ENCODE results near the gene KRT86.
A peak's percentile ranks its signal among the peaks of the same experiment; 100 is the strongest.

KRT86 gene

GRCh38 chr12:52305921-52306705 is 31.7 kb downstream of the KRT86 start:
- peak in 1 of 2 experiments; percentile 6 for TF ChIP-seq CTCF (IDR thresholded peaks at IDR 0.05)
- Histone ChIP-seq H3K9me3 (no peaks in the 10 kb centered on the region), H3K27ac (no peak overlapping the region), H3K4me3 (no peak overlapping the region), H3K4me1 (peaks cover 0 to 20% (median 12%) of the 10 kb centered on the region in 4 donors), H3K36me3 (no peaks in the 10 kb centered on the region), H3K27me3 (no peaks in the 10 kb centered on the region)
- intact Hi-C loops (cut with DNase I; ENCODE audit: low total_unique reads): no loop called here
- DNase-seq: peak in 1 of 2 donors; percentile 54

GRCh38 chr12:52306731-52307130 is 32.3 kb downstream of the KRT86 start:
- no peaks in the 10 kb centered on the region for H3K36me3 ChIP-seq
- H3K27me3 ChIP-seq: no peaks in the 10 kb centered on the region
- intact Hi-C loops (cut with DNase I; ENCODE audit: low total_unique reads): no loop called here
- no peak overlapping the region for H3K27ac ChIP-seq
- peak in 1 of 2 donors; percentile 33 for DNase-seq
- H3K4me3 ChIP-seq: no peak overlapping the region
- no peak for TF ChIP-seq CTCF (IDR thresholded peaks at IDR 0.05)
- H3K9me3 ChIP-seq: no peaks in the 10 kb centered on the region
- H3K4me1 ChIP-seq: peaks cover 0 to 20% (median 12%) of the 10 kb centered on the region in 4 donors

- intact Hi-C loops (cut with DNase I; ENCODE audit: low total_unique reads): no loop called here
- no peaks in the 10 kb centered on the region for H3K36me3 ChIP-seq
- H3K9me3 ChIP-seq: no peaks in the 10 kb centered on the region
- peak overlapping the region; percentile 25 to 56 for H3K27ac ChIP-seq
- TF ChIP-seq CTCF (IDR thresholded peaks at IDR 0.05): peak; percentile 38 to 54
- H3K4me3 ChIP-seq: peak overlapping the region; percentile 48 to 59
- peak; percentile 55 to 88 for DNase-seq
- no peaks in the 10 kb centered on the region for H3K27me3 ChIP-seq
- peaks cover 0 to 20% (median 12%) of the 10 kb centered on the region in 4 donors for H3K4me1 ChIP-seq
Measured at GRCh38 chr12:52307836-52308805, 33.7 kb downstream of the KRT86 start.

- no peak for TF ChIP-seq CTCF (IDR thresholded peaks at IDR 0.05)
- Histone ChIP-seq H3K4me1 (peaks cover 0 to 20% (median 12%) of the 10 kb centered on the region in 4 donors), H3K4me3 (peak overlapping the region; percentile 48 to 59), H3K9me3 (no peaks in the 10 kb centered on the region), H3K36me3 (no peaks in the 10 kb centered on the region), H3K27ac (peak overlapping the region; percentile 25 to 56), H3K27me3 (no peaks in the 10 kb centered on the region)
- intact Hi-C loops (cut with DNase I; ENCODE audit: low total_unique reads): no loop called here
- DNase-seq: peak in 1 of 2 donors; percentile 33
Measured at GRCh38 chr12:52308806-52309425, 34.5 kb downstream of the KRT86 start.

- no peaks in the 10 kb centered on the region for H3K9me3 ChIP-seq
- no peak for TF ChIP-seq CTCF (IDR thresholded peaks at IDR 0.05)
- intact Hi-C loops (cut with DNase I; ENCODE audit: low total_unique reads): no loop called here
- H3K4me1 ChIP-seq: peaks cover 0 to 20% (median 12%) of the 10 kb centered on the region in 4 donors
- H3K27me3 ChIP-seq: peaks cover 0 to 4% of the 10 kb centered on the region in 2 donors
- H3K36me3 ChIP-seq: no peaks in the 10 kb centered on the region
- no peak overlapping the region for H3K4me3 ChIP-seq
- no peak overlapping the region for H3K27ac ChIP-seq
- DNase-seq: peak in 1 of 2 donors; percentile 33
Measured at GRCh38 chr12:52310622-52311284, 36.3 kb downstream of the KRT86 start.
